Measurements from ENCODE around the gene HDAC11.
"Not testable (repeated sequence)": the region's sequence is repeated elsewhere in the genome, so short reads cannot be mapped to it uniquely, and the experiment has no call there.

The HDAC11 gene

DNA sequence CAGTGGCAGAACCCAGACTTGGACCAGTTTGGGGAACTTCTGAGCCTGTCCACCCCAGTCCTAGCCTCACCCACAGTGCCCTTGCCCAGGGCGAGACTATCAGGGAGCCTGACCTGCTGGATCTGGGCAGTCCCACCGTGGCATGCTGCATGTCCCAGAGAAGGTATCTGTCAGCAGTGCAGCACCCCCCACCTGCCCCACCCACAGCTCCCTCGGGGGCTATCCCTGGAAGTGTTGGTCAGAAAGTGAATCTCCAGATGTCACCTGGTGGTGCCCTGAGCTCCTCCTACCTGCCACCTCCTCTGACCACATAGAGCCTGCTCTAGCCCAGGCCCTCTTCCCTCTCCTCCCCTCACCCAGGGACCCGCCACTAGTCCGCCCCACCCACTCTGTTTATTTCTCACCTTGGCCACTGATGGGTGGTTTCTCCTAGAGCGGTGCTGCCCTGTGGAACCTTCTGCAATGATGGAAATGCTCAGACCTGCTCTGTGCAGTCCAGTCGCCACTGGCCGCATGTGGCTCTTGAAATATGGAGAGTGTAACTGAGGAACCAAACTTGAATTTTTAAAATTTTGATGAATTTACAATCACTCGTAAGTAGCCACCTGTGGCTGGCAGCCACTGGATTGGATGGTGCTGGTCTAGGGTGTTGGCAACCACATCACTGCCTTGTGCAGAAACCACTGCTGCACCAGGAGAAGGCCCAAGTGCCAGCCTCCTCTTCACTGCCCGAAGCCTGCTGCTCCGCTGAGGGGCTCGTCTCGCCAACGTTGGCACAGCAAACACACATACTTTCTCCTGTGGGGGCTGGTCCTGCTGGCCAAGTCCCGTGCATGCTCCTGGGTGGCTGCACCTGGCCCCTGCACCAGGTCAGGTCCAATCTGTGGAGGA lies 13.1 kb downstream of the HDAC11 start:
- Histone ChIP-seq H4K20me1 (no peaks in the 10 kb centered on the region), H3K9ac (no peak overlapping the region), H3K4me2 (no peak overlapping the region), H3K27me3 (no peaks in the 10 kb centered on the region), H3K27ac (no peak overlapping the region), H3K36me3 (no peaks in the 10 kb centered on the region), H3K4me1 (no peaks in the 10 kb centered on the region), H3K4me3 (no peak overlapping the region), H3K9me3 (peaks cover 12% of the 10 kb centered on the region)
- no peak for TF ChIP-seq Cebpa-rat (IDR thresholded peaks at IDR 0.05)

- no peaks in the 10 kb centered on the region for H3K27me3 ChIP-seq
- H4K20me1 ChIP-seq: no peaks in the 10 kb centered on the region
- H3K4me2 ChIP-seq: no peak overlapping the region
- no peaks in the 10 kb centered on the region for H3K4me1 ChIP-seq
- H3K9me3 ChIP-seq: peaks cover 12% of the 10 kb centered on the region
- H3K27ac ChIP-seq: no peak overlapping the region
- no peak overlapping the region for H3K9ac ChIP-seq
- no peak for TF ChIP-seq Cebpa-rat (IDR thresholded peaks at IDR 0.05)
- no peak overlapping the region for H3K4me3 ChIP-seq
- no peaks in the 10 kb centered on the region for H3K36me3 ChIP-seq
Measured at GRCh38 chr3:13493867-13494441, 13.8 kb downstream of the HDAC11 start.

DNA sequence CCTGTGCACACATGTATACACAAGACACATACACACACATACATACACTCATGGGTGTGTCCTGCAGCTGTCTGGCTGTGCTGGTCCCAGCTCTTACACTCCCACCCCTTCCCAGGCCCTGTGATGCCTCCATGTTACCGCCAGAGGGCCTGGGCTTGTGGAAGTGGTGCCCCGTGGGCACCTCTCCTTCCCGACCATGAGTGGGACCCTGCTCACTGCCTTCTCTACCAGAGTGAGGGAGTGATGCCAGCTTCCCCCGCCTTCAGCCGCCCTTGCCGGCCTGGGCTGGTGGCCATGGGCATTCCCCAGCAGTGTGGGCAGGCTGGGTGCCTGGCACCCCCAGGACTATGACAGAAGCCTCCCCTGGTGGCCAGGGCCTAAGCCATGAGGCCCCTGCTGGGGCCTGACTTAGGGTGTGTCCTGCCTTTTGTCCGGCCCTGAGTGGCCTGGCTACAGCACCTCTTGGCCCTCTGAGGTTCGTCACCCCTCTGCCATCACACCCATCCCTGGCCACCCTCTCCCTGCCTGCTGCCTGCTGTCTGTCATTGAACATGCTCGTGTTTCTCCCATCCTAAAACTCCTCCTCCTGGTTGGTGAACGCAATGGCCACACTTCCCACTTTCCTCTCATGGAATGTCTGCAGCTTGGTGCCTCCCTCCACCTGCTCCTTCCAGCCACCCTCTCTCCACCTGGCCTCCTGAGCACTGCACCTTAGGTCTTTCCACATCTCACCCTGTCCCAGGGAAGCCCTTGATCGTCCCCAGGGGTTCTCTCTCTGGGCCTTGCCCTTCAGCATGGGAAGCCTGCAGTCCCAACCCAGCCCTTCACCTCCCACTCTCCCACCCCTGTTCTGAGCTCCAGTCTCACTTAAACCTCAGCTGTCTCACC lies 14.6 kb downstream of the HDAC11 start:
- H3K27me3 ChIP-seq: no peaks in the 10 kb centered on the region
- H3K4me3 ChIP-seq: no peak overlapping the region
- H3K27ac ChIP-seq: no peak overlapping the region
- no peak overlapping the region for H3K4me2 ChIP-seq
- no peak overlapping the region for H3K9ac ChIP-seq
- H4K20me1 ChIP-seq: no peaks in the 10 kb centered on the region
- peaks cover 7% of the 10 kb centered on the region for H3K9me3 ChIP-seq
- H3K36me3 ChIP-seq: no peaks in the 10 kb centered on the region
- H3K4me1 ChIP-seq: no peaks in the 10 kb centered on the region
- no peak for TF ChIP-seq Cebpa-rat (IDR thresholded peaks at IDR 0.05)

- no peak overlapping the region for H3K9ac ChIP-seq
- H3K36me3 ChIP-seq: no peaks in the 10 kb centered on the region
- H3K4me3 ChIP-seq: no peak overlapping the region
- no peaks in the 10 kb centered on the region for H3K27me3 ChIP-seq
- H3K9me3 ChIP-seq: peaks cover under 1% of the 10 kb centered on the region
- no peak overlapping the region for H3K27ac ChIP-seq
- TF ChIP-seq Cebpa-rat (IDR thresholded peaks at IDR 0.05): no peak
- H3K4me1 ChIP-seq: no peaks in the 10 kb centered on the region
- no peaks in the 10 kb centered on the region for H4K20me1 ChIP-seq
- no peak overlapping the region for H3K4me2 ChIP-seq
Measured at GRCh38 chr3:13495351-13495813, 15.3 kb downstream of the HDAC11 start.

DNA sequence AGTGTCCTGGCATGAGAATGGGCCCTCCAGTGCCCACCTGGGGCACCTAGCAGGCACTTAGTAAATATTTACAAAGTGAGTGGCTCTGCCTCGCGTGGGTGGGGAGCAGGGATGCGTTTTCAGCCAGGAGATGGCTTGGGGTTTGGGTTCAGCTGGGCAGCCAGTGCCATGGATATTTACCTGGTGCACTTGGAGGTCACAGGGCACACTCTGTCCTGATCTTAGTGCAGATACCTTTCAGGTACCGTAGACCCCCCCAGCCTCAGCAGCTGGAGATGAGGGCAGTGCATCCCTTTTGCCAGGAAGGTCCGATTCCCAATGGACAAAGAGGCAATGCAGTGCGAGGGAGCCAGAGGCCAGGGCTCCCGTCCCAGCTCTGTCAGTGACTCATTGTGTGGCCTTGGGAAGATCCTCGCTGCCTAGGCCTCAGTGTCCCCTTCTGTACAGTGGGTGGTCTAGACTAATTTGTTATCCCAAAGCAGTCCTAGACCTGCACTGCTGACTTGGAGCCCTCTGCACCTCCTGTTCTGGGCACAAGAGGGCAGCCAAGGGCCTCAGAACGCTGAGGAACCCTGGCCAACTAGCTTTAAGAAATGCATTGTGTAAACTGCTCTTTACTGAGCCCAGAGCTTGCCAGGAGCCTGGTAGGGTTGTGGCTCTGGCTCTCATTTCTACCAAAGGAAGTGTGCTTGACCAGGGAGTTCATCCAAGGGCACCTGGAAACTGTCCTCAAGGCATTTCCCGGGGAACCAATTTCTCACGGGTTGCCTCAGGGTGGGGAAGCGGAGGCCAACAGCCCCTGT lies 16.0 kb downstream of the HDAC11 start:
- no peak overlapping the region for H3K4me3 ChIP-seq
- H3K27me3 ChIP-seq: no peaks in the 10 kb centered on the region
- no peaks in the 10 kb centered on the region for H3K9me3 ChIP-seq
- H3K9ac ChIP-seq: no peak overlapping the region
- no peak overlapping the region for H3K4me2 ChIP-seq
- H3K36me3 ChIP-seq: no peaks in the 10 kb centered on the region
- no peaks in the 10 kb centered on the region for H4K20me1 ChIP-seq
- no peak overlapping the region for H3K27ac ChIP-seq
- no peak for TF ChIP-seq Cebpa-rat (IDR thresholded peaks at IDR 0.05)
- H3K4me1 ChIP-seq: no peaks in the 10 kb centered on the region

GRCh38 chr3:13496879-13497278 lies 16.8 kb downstream of the HDAC11 start:
- H3K36me3 ChIP-seq: no peaks in the 10 kb centered on the region
- H3K9ac ChIP-seq: no peak overlapping the region
- H3K4me3 ChIP-seq: no peak overlapping the region
- H3K4me2 ChIP-seq: no peak overlapping the region
- H3K4me1 ChIP-seq: no peaks in the 10 kb centered on the region
- H3K27ac ChIP-seq: no peak overlapping the region
- TF ChIP-seq Cebpa-rat (IDR thresholded peaks at IDR 0.05): no peak
- no peaks in the 10 kb centered on the region for H3K27me3 ChIP-seq
- no peaks in the 10 kb centered on the region for H3K9me3 ChIP-seq
- no peaks in the 10 kb centered on the region for H4K20me1 ChIP-seq

GRCh38 chr3:13497386-13497785 lies 17.3 kb downstream of the HDAC11 start:
- no peaks in the 10 kb centered on the region for H3K4me1 ChIP-seq
- H3K9ac ChIP-seq: no peak overlapping the region
- no peak for TF ChIP-seq Cebpa-rat (IDR thresholded peaks at IDR 0.05)
- H3K36me3 ChIP-seq: no peaks in the 10 kb centered on the region
- no peaks in the 10 kb centered on the region for H3K9me3 ChIP-seq
- H3K27me3 ChIP-seq: no peaks in the 10 kb centered on the region
- H3K4me2 ChIP-seq: no peak overlapping the region
- no peak overlapping the region for H3K4me3 ChIP-seq
- no peaks in the 10 kb centered on the region for H4K20me1 ChIP-seq
- no peak overlapping the region for H3K27ac ChIP-seq

DNA sequence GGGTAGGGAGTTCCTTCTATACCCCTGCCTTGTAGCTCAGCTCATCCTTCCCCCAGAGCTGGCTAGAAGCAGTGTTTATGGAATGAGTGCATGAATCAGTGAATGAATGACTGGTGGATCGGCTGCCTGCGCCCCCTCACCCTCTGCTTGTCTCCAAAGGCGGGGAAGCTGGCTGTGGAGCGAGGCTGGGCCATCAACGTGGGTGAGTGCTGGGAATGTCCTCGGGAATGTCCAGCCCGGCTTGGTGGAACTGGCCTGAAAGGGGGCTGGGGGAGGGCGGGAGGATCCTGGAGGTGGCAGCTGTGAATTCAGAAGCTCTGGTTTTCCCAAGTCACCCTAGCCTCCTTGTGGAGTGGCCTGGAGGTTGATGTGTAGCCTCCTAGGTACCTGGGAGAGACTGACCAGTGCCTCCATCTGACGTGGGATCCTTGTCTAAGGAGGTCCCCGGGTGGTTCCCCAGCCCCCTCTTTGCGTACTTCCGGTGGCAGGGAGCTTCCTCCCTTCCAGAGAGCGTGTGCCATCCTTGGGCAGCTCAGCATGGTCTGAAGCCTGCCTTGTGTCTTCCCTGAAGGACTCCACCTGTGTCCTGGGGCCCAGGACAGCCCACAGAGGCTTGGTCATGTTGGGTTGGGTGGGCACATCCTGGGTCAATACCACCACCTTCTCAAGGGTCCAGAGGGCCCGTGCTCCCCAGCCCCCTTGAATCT lies 18.4 kb downstream of the HDAC11 start:
- no peaks in the 10 kb centered on the region for H4K20me1 ChIP-seq
- no peak overlapping the region for H3K9ac ChIP-seq
- no peak overlapping the region for H3K4me2 ChIP-seq
- H3K4me3 ChIP-seq: no peak overlapping the region
- no peaks in the 10 kb centered on the region for H3K27me3 ChIP-seq
- H3K9me3 ChIP-seq: no peaks in the 10 kb centered on the region
- TF ChIP-seq Cebpa-rat (IDR thresholded peaks at IDR 0.05): no peak
- H3K36me3 ChIP-seq: no peaks in the 10 kb centered on the region
- no peak overlapping the region for H3K27ac ChIP-seq
- no peaks in the 10 kb centered on the region for H3K4me1 ChIP-seq

GRCh38 chr3:13499246-13499645 lies 19.1 kb downstream of the HDAC11 start:
- not testable (repeated sequence) for H3K4me3 ChIP-seq, H3K4me1 ChIP-seq, H3K4me2 ChIP-seq, H3K9me3 ChIP-seq, H4K20me1 ChIP-seq, H3K27me3 ChIP-seq, H3K9ac ChIP-seq, H3K36me3 ChIP-seq, H3K27ac ChIP-seq
